ENCODE measurements around the gene CTBP2. TPM values are rescaled to one million over a fixed set of nuclear protein-coding genes. Genes with fewer than 3 reads are reported as not detected.

CTBP2 gene
- total RNA-seq, 1 donor from 2014 or later, result 57.3 TPM

- H3K4me3 ChIP-seq (ENCODE audit: low read depth, low read length), result peak overlapping the region; percentile 9
- DNase-seq (ENCODE audit: low read depth), result no peak
- peak; percentile 58 for TF ChIP-seq CTCF (conservative IDR thresholded peaks at IDR 0.05; ENCODE audit: low read depth, low read length)
These were observed 15.4 kb downstream of the CTBP2 start for GRCh38 chr10:125144693-125145623.

- DNase-seq (ENCODE audit: low read depth), result no peak
- H3K4me3 ChIP-seq (ENCODE audit: low read depth, low read length), result peak overlapping the region; percentile 9
- TF ChIP-seq CTCF (conservative IDR thresholded peaks at IDR 0.05; ENCODE audit: low read depth, low read length), result no peak
These were observed 16.2 kb downstream of the CTBP2 start for GRCh38 chr10:125144206-125144605.

GRCh38 chr10:125142946-125143345, 17.4 kb downstream of the CTBP2 start:
- H3K4me3 ChIP-seq (ENCODE audit: low read depth, low read length), result no peak overlapping the region
- DNase-seq (ENCODE audit: low read depth), result no peak
- TF ChIP-seq CTCF (conservative IDR thresholded peaks at IDR 0.05; ENCODE audit: low read depth, low read length), result no peak

GRCh38 chr10:125141860-125142484, 18.4 kb downstream of the CTBP2 start:
- H3K4me3 ChIP-seq (ENCODE audit: low read depth, low read length), result no peak overlapping the region
- TF ChIP-seq CTCF (conservative IDR thresholded peaks at IDR 0.05; ENCODE audit: low read depth, low read length), result no peak
- DNase-seq (ENCODE audit: low read depth), result no peak

- no peak for TF ChIP-seq CTCF (conservative IDR thresholded peaks at IDR 0.05; ENCODE audit: low read depth, low read length)
- no peak overlapping the region for H3K4me3 ChIP-seq (ENCODE audit: low read depth, low read length)
- DNase-seq (ENCODE audit: low read depth), result no peak
These were observed 19.1 kb downstream of the CTBP2 start for GRCh38 chr10:125141150-125141859.

- no peak for TF ChIP-seq CTCF (conservative IDR thresholded peaks at IDR 0.05; ENCODE audit: low read depth, low read length)
- H3K4me3 ChIP-seq (ENCODE audit: low read depth, low read length), result no peak overlapping the region
- DNase-seq (ENCODE audit: low read depth), result no peak
These were observed 20.2 kb downstream of the CTBP2 start for GRCh38 chr10:125140151-125140550.
